Activated naive CD8-positive, alpha-beta T cell treated with anti-CD3 and anti-CD28 coated beads, Interleukin-2, amount 10 ng/mL, durations not matched to agents 7 days and 5 days (primary cell): ENCODE data around the gene POTEM. TPM values are rescaled to one million over a fixed set of nuclear protein-coding genes. Genes with fewer than 3 reads are reported as not detected.
"Not testable (repeated sequence)": the region's sequence is repeated elsewhere in the genome, so short reads cannot be mapped to it uniquely, and the experiment has no call there.

Experiments used
- ATAC-seq: fragments of 150-1000 bp; cut with Tn5 transposase; one replicate; pipeline ENCODE4 v1.10.0; 2021; ENCODE audit warnings: low read depth, moderate library complexity
- POLR2A ChIA-PET: fragments of 350-600 bp; sonication (Branson Sonifier 250); formaldehyde crosslinking; loops from one replicate; lab custom pipeline; 2021; ENCODE audit warnings: antibody characterized with exemption; lab: Charles Lee
- DNase-seq: peaks from one replicate; pipeline ENCODE4 v3.0.0; 2021
- H3K27ac Mint-ChIP-seq: one replicate; pipeline ENCODE4 v1.8.0; 2022; ENCODE audit warnings: mild to moderate bottlenecking, mixed read lengths
- H3K27me3 Mint-ChIP-seq: one replicate; pipeline ENCODE4 v1.8.0; 2022; ENCODE audit warnings: mild to moderate bottlenecking, moderate library complexity, mixed read lengths
- H3K36me3 Mint-ChIP-seq: one replicate; pipeline ENCODE4 v1.8.0; 2021; ENCODE audit warnings: mild to moderate bottlenecking, mixed read lengths
- H3K4me1 Mint-ChIP-seq: one replicate; pipeline ENCODE4 v1.8.0; 2021; ENCODE audit warnings: mixed read lengths
- H3K4me3 Mint-ChIP-seq: one replicate; pipeline ENCODE4 v1.8.0; 2022; ENCODE audit warnings: mild to moderate bottlenecking, moderate library complexity, mixed read lengths
- H3K9me3 Mint-ChIP-seq: one replicate; pipeline ENCODE4 v1.8.0; 2021; ENCODE audit warnings: mixed read lengths
- total RNA-seq, 2 experiments: library from RNA; stranded (reverse); gene quantifications; one replicate each; pipeline ENCODE4 v1.2.3, GENCODE V29; 2021

Gene POTEM
- total RNA-seq = not detected

DNA sequence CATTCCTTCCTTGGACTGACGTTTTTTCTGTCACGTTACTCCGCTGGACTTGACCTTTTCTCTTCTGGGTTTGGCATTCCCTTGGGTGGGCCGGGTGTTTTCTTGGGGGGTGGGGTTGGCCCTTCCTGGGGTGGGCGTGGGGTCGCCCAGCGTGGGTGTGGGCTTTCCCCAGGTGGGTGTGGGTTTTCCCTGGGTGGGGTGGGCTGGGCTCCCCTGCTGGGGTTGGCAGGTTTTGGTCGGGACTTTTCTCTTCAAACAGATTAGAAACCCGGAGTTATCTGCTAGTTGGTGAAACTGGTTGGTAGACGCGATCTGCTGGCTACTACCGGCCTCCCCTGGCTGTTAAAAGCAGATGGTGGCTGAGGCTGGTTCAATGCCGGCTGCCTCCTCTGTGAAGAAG is at the start of gene POTEM:
POTEM (plus strand) TSS at position 301 of the 400 bp plus-strand sequence; CDS start at position 353, 52 bp downstream.
- H3K9me3 Mint-ChIP-seq, H3K27me3 Mint-ChIP-seq, DNase-seq, H3K36me3 Mint-ChIP-seq, ATAC-seq, H3K4me1 Mint-ChIP-seq, H3K27ac Mint-ChIP-seq, POLR2A ChIA-PET, H3K4me3 Mint-ChIP-seq: not testable (repeated sequence)

DNA sequence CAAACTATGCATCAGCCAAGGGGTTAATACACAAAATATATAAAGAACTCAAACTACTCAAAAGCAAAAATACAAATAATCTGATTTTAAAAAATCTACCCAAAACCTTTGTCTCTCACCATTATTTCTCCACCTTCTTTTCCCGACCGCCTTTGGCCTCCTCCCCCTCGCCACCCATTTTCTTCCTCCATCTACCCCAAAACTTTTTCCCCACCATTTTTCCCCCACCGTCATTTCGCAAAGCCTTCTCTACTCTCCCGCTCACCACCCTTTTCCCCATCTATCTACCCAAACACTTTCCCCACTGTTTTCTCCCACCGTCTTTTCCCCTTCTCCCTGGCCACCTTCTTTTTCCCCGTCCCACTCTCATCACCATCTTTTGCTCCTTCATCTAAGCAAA is 48.9 kb upstream of the POTEM start:
- H3K4me1 Mint-ChIP-seq, H3K9me3 Mint-ChIP-seq, H3K27ac Mint-ChIP-seq, H3K4me3 Mint-ChIP-seq, DNase-seq, H3K27me3 Mint-ChIP-seq, POLR2A ChIA-PET, ATAC-seq, H3K36me3 Mint-ChIP-seq: not testable (repeated sequence)

DNA sequence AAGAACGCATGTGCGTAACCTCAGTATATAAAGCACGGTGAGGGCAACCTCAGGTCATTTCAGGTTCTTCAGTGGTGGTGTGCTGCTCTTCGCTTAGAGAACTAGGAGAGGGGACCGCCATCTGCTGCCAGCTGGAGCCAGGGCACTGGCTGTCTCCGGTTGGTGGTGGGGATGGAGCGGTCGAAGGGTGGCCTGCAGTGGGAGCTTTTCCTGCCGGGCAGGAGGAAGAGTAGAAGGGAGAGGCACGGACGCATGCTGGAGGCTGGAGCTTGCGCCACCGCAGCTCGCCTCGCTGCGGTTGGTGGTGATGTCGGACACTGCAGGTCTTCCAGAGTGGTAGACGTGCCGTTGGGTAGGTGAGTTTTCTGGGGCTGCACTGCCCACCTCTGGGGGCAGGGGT is 47.2 kb upstream of the POTEM start:
- ATAC-seq, H3K36me3 Mint-ChIP-seq, H3K4me3 Mint-ChIP-seq, H3K4me1 Mint-ChIP-seq, H3K27ac Mint-ChIP-seq, H3K9me3 Mint-ChIP-seq, H3K27me3 Mint-ChIP-seq, POLR2A ChIA-PET, DNase-seq: not testable (repeated sequence)

DNA sequence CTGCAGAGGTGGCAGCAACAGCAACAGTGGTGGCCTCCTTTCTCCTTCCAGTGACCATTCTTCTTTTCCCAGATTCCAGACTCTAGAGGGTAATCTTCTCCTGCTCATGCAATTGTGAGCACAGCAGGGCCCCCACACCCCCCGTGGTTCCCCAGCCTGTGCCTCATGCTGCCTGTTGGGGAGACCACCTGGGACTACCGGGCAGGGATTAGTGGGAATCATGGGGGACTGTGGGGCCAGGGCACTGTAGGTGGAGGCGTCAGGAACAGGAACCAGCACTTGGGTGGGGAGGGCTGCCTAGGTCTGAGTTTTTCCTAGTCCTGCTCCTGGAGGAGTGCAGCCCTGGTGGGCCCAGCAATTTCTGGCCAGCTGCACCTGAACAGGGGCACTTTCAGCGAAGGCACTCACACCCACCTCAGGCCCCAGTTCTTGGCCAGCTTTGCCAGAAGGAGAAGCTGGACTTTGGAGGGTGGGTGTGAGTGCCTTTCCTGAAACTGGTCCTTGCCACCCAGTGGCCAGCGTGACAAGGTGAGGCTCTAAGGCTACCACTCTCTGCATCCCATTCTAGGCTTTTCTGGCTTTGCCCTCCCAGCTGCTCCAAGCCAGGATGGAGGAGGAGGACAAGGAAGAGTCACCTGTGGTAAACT is 46.1 kb upstream of the POTEM start:
- POLR2A ChIA-PET, ATAC-seq, H3K27me3 Mint-ChIP-seq, H3K4me3 Mint-ChIP-seq, H3K9me3 Mint-ChIP-seq, DNase-seq, H3K4me1 Mint-ChIP-seq, H3K36me3 Mint-ChIP-seq, H3K27ac Mint-ChIP-seq: not testable (repeated sequence)

- H3K4me1 Mint-ChIP-seq, H3K9me3 Mint-ChIP-seq, ATAC-seq, POLR2A ChIA-PET, H3K36me3 Mint-ChIP-seq, DNase-seq, H3K27ac Mint-ChIP-seq, H3K4me3 Mint-ChIP-seq, H3K27me3 Mint-ChIP-seq: not testable (repeated sequence)
Observed at GRCh38 chr14:18936848-18937247, 30.4 kb upstream of the POTEM start.

DNA sequence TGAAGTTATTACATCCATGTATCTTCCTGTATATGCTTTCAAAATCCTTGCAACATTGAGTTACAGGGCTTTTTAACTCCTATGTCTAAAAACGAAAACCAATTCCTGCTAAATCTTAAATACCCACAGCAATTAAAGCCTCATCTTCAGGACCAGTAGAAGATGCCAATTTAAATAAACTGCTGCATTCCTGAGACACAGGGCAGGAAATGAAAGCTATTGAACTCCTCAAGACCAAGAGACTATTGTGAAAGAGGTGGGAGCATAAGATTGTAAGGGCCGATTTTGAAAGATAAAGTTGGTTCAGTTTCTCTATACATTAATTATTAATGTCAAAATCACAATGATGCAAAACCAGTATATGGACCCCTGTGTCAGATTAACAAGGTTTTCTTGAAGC is 28.5 kb upstream of the POTEM start:
- H3K27ac Mint-ChIP-seq, H3K27me3 Mint-ChIP-seq, POLR2A ChIA-PET, H3K4me1 Mint-ChIP-seq, H3K4me3 Mint-ChIP-seq, H3K9me3 Mint-ChIP-seq, ATAC-seq, H3K36me3 Mint-ChIP-seq, DNase-seq: not testable (repeated sequence)

DNA sequence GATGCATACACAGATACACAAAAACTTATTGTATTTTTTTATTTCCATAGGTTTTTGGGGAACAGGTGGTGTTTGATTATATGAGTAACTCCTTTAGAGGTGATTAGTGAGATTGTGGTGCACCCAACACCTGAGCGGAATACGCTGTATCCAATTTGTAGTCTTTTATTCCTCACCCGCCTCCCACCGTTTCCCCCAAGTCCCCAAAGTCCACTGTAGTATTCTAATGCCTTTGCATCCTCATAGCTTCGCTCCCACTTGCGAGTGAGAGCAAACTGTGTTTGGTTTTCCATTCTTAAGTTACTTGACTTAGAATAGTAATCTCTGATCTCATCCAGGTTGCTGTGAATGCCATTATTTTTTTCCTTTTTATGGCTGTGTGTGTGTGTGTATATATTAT is 17.3 kb upstream of the POTEM start:
- POLR2A ChIA-PET, ATAC-seq: not testable (repeated sequence)

DNA sequence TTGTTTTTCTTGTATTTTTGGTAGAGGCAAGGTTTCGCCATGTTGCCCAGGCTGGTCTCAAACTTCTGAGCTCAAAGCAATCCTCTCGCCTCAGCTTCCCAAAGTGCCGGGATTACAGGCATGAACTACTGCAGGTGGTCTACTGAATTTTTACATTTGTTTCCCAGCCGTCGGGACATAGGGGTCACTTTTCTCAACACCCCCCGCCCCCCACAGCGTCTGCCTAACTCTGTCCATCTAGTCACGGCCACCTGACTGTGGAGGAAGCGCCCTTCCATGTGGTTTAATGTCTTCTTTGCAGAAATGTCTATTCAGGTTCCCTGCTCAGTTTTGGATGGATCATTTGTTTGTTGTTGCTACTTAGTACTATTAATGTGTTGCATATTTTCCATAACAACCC is 14.1 kb upstream of the POTEM start:
- DNase-seq, H3K27ac Mint-ChIP-seq, H3K27me3 Mint-ChIP-seq, H3K9me3 Mint-ChIP-seq, ATAC-seq, POLR2A ChIA-PET, H3K4me1 Mint-ChIP-seq, H3K36me3 Mint-ChIP-seq, H3K4me3 Mint-ChIP-seq: not testable (repeated sequence)

More for the DNA sequence above, 17.3 kb upstream of the POTEM start:
- not testable (repeated sequence) for H3K4me3 Mint-ChIP-seq, H3K27me3 Mint-ChIP-seq, H3K9me3 Mint-ChIP-seq, H3K36me3 Mint-ChIP-seq, H3K27ac Mint-ChIP-seq, DNase-seq, H3K4me1 Mint-ChIP-seq

- DNase-seq, H3K4me1 Mint-ChIP-seq, POLR2A ChIA-PET, H3K36me3 Mint-ChIP-seq, H3K27me3 Mint-ChIP-seq, H3K4me3 Mint-ChIP-seq, ATAC-seq, H3K27ac Mint-ChIP-seq, H3K9me3 Mint-ChIP-seq: not testable (repeated sequence)
Observed at GRCh38 chr14:18955816-18956215, 11.4 kb upstream of the POTEM start.

DNA sequence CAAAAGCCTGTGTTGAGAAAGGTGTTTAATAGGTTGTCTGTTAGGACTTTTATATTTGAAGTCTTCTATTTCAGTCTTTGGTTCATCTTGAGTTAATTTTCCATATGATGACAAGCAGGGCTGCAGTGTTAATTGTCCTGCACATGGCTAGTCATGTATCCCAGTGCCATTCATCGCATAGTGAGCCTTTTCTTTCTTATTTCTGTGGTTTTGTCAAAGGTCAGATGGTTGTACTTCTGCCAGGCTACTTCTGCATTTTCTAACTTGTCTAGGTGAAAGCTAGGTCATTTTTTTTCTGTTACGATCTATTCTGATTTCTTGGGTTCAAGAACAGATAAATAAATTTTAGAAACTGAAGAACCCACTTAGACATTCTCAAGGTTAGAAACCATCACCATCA is 5.7 kb upstream of the POTEM start:
- ATAC-seq, H3K4me3 Mint-ChIP-seq, H3K4me1 Mint-ChIP-seq, POLR2A ChIA-PET, H3K27ac Mint-ChIP-seq, DNase-seq, H3K36me3 Mint-ChIP-seq, H3K27me3 Mint-ChIP-seq, H3K9me3 Mint-ChIP-seq: not testable (repeated sequence)

DNA sequence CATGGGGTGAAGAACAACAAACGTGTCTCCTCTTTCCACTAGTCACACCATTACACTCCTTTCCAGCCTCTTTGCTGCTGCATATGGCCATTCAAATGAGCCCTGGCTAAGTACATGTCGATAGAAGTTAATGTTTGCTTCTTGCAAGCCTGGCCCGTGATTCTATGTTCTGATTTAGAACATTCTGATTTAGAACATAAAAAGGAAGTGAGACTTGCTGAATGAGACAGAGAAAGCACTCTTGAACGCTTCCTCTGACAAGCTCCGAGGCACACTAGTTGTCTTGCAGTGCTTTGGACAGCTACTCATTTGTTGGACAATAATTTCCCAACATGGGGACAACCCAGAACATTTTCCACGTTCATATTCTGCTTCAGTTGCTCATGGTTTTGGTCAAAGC is 5.1 kb upstream of the POTEM start:
- DNase-seq, POLR2A ChIA-PET, H3K4me1 Mint-ChIP-seq, H3K4me3 Mint-ChIP-seq, H3K27me3 Mint-ChIP-seq, H3K36me3 Mint-ChIP-seq, H3K9me3 Mint-ChIP-seq, ATAC-seq, H3K27ac Mint-ChIP-seq: not testable (repeated sequence)

DNA sequence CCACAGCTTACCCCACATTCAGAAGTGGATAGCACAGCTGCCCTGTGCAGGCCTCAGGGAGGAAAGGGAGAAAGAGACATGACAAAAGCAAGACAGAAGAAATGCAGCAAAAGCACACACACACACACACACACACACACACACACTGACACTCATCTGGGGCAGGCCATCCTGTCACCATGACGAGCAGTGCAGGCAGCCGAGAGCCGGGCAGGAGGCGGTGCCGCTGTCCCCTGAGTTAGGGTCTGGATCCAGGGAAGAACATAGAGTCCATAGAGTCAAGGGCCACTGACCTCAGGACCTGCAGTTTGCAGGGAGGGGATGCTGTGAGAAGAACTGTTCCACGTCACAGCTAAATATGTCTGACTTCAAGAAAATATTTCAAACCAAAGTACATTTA is 4.0 kb upstream of the POTEM start:
- H3K4me3 Mint-ChIP-seq, ATAC-seq, H3K27ac Mint-ChIP-seq, H3K36me3 Mint-ChIP-seq, H3K27me3 Mint-ChIP-seq, DNase-seq, POLR2A ChIA-PET, H3K9me3 Mint-ChIP-seq, H3K4me1 Mint-ChIP-seq: not testable (repeated sequence)

- ATAC-seq, H3K4me1 Mint-ChIP-seq, H3K9me3 Mint-ChIP-seq, H3K27ac Mint-ChIP-seq, DNase-seq, H3K27me3 Mint-ChIP-seq, POLR2A ChIA-PET, H3K4me3 Mint-ChIP-seq, H3K36me3 Mint-ChIP-seq: not testable (repeated sequence)
Observed at GRCh38 chr14:18964878-18965277, 2.4 kb upstream of the POTEM start.

GRCh38 chr14:19002566-19002965 is 35.3 kb downstream of the POTEM start:
- H3K4me1 Mint-ChIP-seq, H3K27me3 Mint-ChIP-seq, H3K9me3 Mint-ChIP-seq, H3K36me3 Mint-ChIP-seq, ATAC-seq, H3K4me3 Mint-ChIP-seq, POLR2A ChIA-PET, DNase-seq, H3K27ac Mint-ChIP-seq: not testable (repeated sequence)

DNA sequence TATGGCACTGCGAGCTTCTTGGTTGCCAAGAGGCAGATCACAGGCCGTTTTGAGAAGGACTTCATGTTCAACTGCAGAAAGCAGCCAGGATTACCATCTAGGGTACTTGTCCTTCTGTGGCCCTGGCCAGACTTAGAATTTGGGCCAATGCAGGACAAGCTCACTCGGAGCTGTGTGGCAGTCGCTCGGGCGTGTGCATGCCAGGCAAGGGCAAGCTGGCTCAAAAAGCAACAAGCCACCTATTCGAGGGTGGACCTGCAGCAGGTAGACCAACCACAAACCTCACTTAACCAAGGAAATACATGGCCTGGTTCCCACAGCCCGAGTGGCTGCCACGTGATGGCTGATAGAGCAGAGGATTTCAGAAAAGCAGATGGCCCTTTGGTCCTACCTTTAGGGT is 39.3 kb downstream of the POTEM start:
- H3K36me3 Mint-ChIP-seq, POLR2A ChIA-PET, H3K9me3 Mint-ChIP-seq: not testable (repeated sequence)

More for the DNA sequence above, 39.3 kb downstream of the POTEM start:
- DNase-seq, H3K4me3 Mint-ChIP-seq, H3K4me1 Mint-ChIP-seq, H3K27me3 Mint-ChIP-seq, H3K27ac Mint-ChIP-seq, ATAC-seq: not testable (repeated sequence)
